ENCODE results near the gene MARK3. TPM values are rescaled to one million over a fixed set of nuclear protein-coding genes. Genes with fewer than 3 reads are reported as not detected.

Gene MARK3
- total RNA-seq, 5 donors from 2014 or later (not counting 1 experiment from before 2014, with no cell fraction given), result 94.7 to 128 (median 107) TPM

DNA sequence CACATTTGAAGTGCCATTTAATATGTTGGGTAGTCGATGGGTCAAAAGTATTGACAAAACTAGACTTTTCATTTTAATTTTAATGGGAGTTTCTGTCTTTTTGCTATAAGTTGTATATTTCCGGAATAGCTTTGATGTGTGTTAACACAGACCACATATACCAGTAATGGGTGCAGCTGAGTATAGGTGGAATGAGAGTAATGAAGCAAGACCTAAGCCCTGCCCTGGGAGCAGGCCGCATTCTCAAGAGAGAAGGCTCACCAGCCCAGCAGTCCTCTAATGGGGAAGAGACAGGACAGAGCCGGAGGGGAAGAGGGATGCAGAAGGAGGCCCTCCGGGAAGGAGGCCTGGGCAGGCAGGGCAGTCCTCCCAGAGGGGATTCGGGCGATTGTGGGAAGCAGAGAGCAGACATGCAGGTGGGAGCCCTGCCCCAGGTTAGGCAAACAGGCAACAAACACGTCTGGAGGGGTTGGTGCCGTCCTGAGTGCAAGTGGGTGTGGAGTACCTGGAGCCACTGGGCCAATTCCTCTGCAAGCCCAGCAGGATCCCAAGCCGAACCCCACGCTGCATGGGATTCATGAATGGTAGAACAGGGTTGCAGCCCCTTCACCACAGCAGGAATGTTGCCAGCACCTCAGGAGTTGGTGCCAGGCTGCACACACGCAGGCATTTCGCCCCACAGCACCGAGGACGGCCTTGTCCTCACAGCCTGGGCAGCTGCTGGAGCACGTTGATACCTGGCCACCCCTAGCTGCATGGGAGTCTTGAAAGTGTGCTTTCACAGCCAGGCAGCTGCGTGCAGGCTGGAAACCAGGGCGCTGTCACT, 129.6 kb downstream of the MARK3 start:
- 91% methylated on average over 14 of the region's 18 CpGs for WGBS (ENCODE audit: insufficient coverage)
- Histone ChIP-seq H3K27me3 (replicated peaks in 1 of 2; ENCODE audit: control insufficient read depth in 2 of 2, extremely low read depth in 1 of 2, insufficient read depth in 2 of 2, low read length in 1 of 2) (peaks cover 0 to 17% of the 10 kb centered on the region in 2 experiments), H3K36me3 (ENCODE audit: control insufficient read depth in 2 of 2, extremely low read depth in 1 of 2, insufficient read depth in 1 of 2, low read length in 1 of 2) (peaks cover 0 to 4% of the 10 kb centered on the region in 2 donors), H3K4me1 (ENCODE audit: control insufficient read depth in 1 of 2, extremely low read depth in 1 of 2, insufficient read depth in 2 of 2, low read length in 2 of 2) (peaks cover 0 to 16% of the 10 kb centered on the region in 2 experiments), H3K9me3 (no peaks in the 10 kb centered on the region), H3K27ac (ENCODE audit: low read length) (no peak overlapping the region), H3K4me3 (ENCODE audit: control insufficient read depth in 1 of 2, extremely low read depth in 1 of 2, low read length in 1 of 2) (no peak overlapping the region)
- Mint-ChIP-seq H3K36me3 (no peaks in the 10 kb centered on the region), H3K4me3 (no peak overlapping the region), H3K9me3 (no peaks in the 10 kb centered on the region), H3K27me3 (peaks cover 0 to 5% of the 10 kb centered on the region in 2 donors), H3K27ac (no peak overlapping the region), H3K4me1 (peaks cover 10 to 14% (median 10%) of the 10 kb centered on the region in 3 donors)
- CTCF ChIA-PET, result no interaction called here
- ATAC-seq (replicated peaks in 1 of 4) (no peak), DNase-seq (no peak)
- POLR2A ChIA-PET, result interaction anchor here in 1 of 2 donors (0.5 kb wide), 1 partner anchor 22 kb away, joined by 5 read pairs; no protein-coding TSS in a partner anchor

DNA sequence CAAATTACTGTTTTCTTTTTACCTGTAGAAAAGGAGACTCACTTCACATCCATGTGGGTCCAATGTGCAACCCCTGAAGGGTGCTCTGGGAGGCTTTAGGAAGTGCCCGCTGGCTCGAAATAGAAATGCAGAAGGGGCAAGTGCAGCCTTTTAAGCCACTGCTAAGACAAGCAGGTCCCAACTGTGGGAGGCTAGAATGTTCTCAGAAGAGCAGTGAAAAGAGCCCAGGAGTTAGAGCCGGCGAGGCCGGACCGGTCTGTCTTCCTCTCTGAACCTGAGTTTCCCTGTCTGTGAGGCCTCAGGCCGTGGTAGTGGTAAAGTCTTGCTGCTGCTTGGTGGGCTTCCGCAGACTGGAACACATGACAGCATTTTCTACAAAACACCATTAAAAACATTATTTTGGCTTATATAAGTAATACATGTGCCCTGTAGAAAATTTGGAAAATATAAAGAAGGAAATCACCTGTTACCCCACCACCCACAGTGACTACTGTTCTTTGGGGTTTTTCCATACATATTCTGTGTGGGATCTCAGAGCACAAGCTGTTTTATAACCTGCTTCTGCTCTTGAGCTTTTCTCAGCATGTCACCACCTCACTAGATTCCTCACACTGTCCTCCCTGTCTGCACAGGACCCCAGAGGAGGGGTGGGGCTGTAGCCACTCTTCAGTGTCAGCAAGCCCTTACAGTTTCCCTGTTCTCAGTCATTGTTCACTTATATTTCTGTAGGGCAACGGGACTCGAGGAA, 131.4 kb downstream of the MARK3 start:
- Histone ChIP-seq H3K27ac (ENCODE audit: low read length) (no peak overlapping the region), H3K4me1 (ENCODE audit: control insufficient read depth in 1 of 2, extremely low read depth in 1 of 2, insufficient read depth in 2 of 2, low read length in 2 of 2) (peaks cover 0 to 30% of the 10 kb centered on the region in 2 experiments), H3K27me3 (replicated peaks in 1 of 2; ENCODE audit: control insufficient read depth in 2 of 2, extremely low read depth in 1 of 2, insufficient read depth in 2 of 2, low read length in 1 of 2) (peaks cover 0 to 32% of the 10 kb centered on the region in 2 experiments), H3K9me3 (no peaks in the 10 kb centered on the region), H3K4me3 (ENCODE audit: control insufficient read depth in 1 of 2, extremely low read depth in 1 of 2, low read length in 1 of 2) (no peak overlapping the region), H3K36me3 (ENCODE audit: control insufficient read depth in 2 of 2, extremely low read depth in 1 of 2, insufficient read depth in 1 of 2, low read length in 1 of 2) (no peaks in the 10 kb centered on the region)
- CTCF ChIA-PET, result interaction anchor here in 1 of 2 donors (1.0 to 1.4 kb wide), 2 partner anchors 12 to 13 kb away, joined by 3 read pairs; partner anchors contain the start of gene TRMT61A
- H3K36me3 Mint-ChIP-seq, result no peaks in the 10 kb centered on the region
- no peak for ATAC-seq (replicated peaks in 1 of 4)
- H3K27me3 Mint-ChIP-seq, result peaks cover 0 to 7% of the 10 kb centered on the region in 2 donors
- 71% methylated on average over 5 of the region's 10 CpGs for WGBS (ENCODE audit: insufficient coverage)
- peaks cover 10 to 17% (median 10%) of the 10 kb centered on the region in 3 donors for H3K4me1 Mint-ChIP-seq
- H3K27ac Mint-ChIP-seq, result no peak overlapping the region
- no peak for DNase-seq
- POLR2A ChIA-PET, result interaction anchor here in 1 of 2 donors (0.6 kb wide), 1 partner anchor 93 kb away, joined by 4 read pairs; no protein-coding TSS in a partner anchor
- H3K4me3 Mint-ChIP-seq, result no peak overlapping the region
- H3K9me3 Mint-ChIP-seq, result no peaks in the 10 kb centered on the region

DNA sequence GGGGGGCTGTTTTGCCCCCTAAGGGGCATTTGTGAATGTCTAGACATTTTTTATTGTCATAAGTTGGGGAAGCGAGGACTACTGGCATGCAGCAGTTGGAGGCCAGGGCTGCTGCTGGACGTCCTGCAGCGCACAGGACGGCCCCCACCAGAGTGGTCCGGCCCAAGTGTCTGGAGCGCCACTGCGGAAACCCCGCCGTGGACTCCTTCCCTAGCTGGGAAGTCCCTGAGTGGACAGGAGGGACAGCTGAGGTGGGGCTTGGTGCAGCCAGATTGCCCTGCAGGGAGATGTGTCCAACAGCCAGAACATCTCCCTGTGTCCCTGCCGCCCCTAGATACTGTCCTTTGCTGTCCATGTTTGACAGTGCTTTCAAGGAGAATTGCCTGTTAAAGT, 132.0 kb downstream of the MARK3 start:
- Histone ChIP-seq H3K36me3 (ENCODE audit: control insufficient read depth in 2 of 2, extremely low read depth in 1 of 2, insufficient read depth in 1 of 2, low read length in 1 of 2) (no peaks in the 10 kb centered on the region), H3K4me3 (ENCODE audit: control insufficient read depth in 1 of 2, extremely low read depth in 1 of 2, low read length in 1 of 2) (no peak overlapping the region), H3K27ac (ENCODE audit: low read length) (no peak overlapping the region), H3K27me3 (replicated peaks in 1 of 2; ENCODE audit: control insufficient read depth in 2 of 2, extremely low read depth in 1 of 2, insufficient read depth in 2 of 2, low read length in 1 of 2) (peaks cover 0 to 37% of the 10 kb centered on the region in 2 experiments), H3K4me1 (ENCODE audit: control insufficient read depth in 1 of 2, extremely low read depth in 1 of 2, insufficient read depth in 2 of 2, low read length in 2 of 2) (peaks cover under 1 to 36% of the 10 kb centered on the region in 2 experiments), H3K9me3 (no peaks in the 10 kb centered on the region)
- POLR2A ChIA-PET, result interaction anchor here in 1 of 2 donors (0.6 kb wide), 1 partner anchor 93 kb away, joined by 4 read pairs; no protein-coding TSS in a partner anchor
- Mint-ChIP-seq H3K36me3 (no peaks in the 10 kb centered on the region), H3K9me3 (no peaks in the 10 kb centered on the region), H3K27me3 (peaks cover 0 to 7% of the 10 kb centered on the region in 2 donors), H3K4me1 (peaks cover 10 to 17% (median 10%) of the 10 kb centered on the region in 3 donors), H3K4me3 (no peak overlapping the region), H3K27ac (no peak overlapping the region)
- WGBS (ENCODE audit: insufficient coverage), result 93% methylated on average over 6 of the region's 10 CpGs
- CTCF ChIA-PET, result interaction anchor here in 1 of 2 donors (1.0 kb wide), 1 partner anchor 12 kb away, joined by 3 read pairs; the partner anchor contains the start of gene TRMT61A
- no peak for ATAC-seq (replicated peaks in 1 of 4)
- no peak for DNase-seq

DNA sequence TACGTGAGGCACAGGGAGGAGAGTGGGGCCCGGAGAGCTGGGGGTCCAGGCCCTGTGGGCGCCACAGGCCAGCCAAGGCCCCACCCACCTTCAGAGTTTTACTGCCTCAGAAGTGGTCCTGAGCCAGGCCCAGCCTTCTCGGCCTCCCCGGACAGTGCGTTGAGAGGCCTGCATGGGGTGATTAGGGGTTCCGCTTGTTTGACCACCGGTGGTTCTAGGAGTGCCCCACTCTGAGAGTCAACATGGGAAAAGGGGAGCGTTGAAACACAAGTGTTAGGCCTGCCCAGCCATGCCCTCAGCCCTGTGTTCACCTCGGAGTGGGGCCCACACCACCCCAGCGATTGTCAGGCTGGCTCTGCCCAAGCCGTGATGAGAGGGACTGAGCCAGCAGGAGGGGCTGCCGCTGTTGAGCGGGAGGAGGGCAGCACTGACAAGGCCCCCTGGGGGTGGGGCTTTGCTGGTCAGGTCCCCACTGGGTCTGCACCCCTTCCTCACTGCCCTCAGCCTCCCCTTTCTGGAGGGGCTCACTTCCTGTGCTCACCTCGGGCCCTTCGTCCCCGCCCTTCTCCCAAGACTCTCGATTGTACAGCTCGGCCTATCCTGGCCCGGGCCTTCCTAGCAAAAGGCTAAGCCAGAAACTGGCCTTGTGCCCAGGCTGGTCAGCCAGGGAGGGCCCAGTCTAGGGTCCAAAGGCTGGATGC, 132.7 kb downstream of the MARK3 start:
- H3K9me3 ChIP-seq, result no peaks in the 10 kb centered on the region
- H3K27ac Mint-ChIP-seq, result no peak overlapping the region
- POLR2A ChIA-PET, result no interaction called here
- WGBS (ENCODE audit: insufficient coverage), result 73% methylated on average over 17 of the region's 20 CpGs
- H3K36me3 Mint-ChIP-seq, result no peaks in the 10 kb centered on the region
- no peak overlapping the region for H3K4me3 Mint-ChIP-seq
- no peaks in the 10 kb centered on the region for H3K36me3 ChIP-seq (ENCODE audit: control insufficient read depth in 2 of 2, extremely low read depth in 1 of 2, insufficient read depth in 1 of 2, low read length in 1 of 2)
- peaks cover 0 to 42% of the 10 kb centered on the region in 2 experiments for H3K27me3 ChIP-seq (replicated peaks in 1 of 2; ENCODE audit: control insufficient read depth in 2 of 2, extremely low read depth in 1 of 2, insufficient read depth in 2 of 2, low read length in 1 of 2)
- DNase-seq (no peak), ATAC-seq (replicated peaks in 1 of 4) (no peak)
- peaks cover 0 to 7% of the 10 kb centered on the region in 2 donors for H3K27me3 Mint-ChIP-seq
- CTCF ChIA-PET, result interaction anchor here in 1 of 2 donors (1.2 to 1.7 kb wide), 2 partner anchors 25 to 41 kb away, joined by 4 to 5 read pairs; no protein-coding TSS in a partner anchor
- H3K27ac ChIP-seq (ENCODE audit: low read length), result no peak overlapping the region
- peaks cover 10 to 17% (median 10%) of the 10 kb centered on the region in 3 donors for H3K4me1 Mint-ChIP-seq
- H3K9me3 Mint-ChIP-seq, result no peaks in the 10 kb centered on the region
- H3K4me3 ChIP-seq (ENCODE audit: control insufficient read depth in 1 of 2, extremely low read depth in 1 of 2, low read length in 1 of 2), result no peak overlapping the region
- H3K4me1 ChIP-seq (ENCODE audit: control insufficient read depth in 1 of 2, extremely low read depth in 1 of 2, insufficient read depth in 2 of 2, low read length in 2 of 2), result peaks cover 2 to 40% of the 10 kb centered on the region in 2 experiments

DNA sequence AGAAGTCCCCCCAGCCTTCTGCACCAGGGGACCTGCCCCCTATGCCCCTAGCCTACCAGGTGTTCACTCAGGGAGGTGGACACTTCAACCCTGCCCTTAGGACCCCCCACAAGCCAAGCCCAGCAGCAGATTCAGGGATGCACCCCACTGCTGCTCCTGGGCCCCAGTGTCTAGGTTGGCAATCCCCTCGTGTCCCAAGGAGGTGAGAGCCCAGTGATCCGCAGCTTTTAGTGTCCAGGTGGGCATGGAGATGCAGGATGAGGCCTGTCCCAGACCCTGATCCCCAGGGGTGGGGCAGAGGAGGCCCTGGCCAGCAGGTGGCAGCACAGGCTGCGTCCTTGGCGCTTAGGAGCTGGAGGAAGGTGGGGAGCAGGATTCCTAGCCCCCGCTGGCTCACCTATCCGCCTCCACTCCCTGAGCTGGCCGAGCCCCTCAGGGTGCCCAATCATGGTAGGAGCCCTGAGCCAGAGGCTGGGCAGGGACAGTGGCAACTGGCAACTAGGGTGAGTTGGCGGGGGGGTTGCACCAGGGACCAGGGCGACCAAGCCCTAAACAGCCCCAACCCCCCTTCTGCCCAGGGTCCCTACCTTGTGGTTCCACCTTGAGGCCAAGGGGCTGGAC, 133.3 kb downstream of the MARK3 start:
- Histone ChIP-seq H3K4me3 (ENCODE audit: control insufficient read depth in 1 of 2, extremely low read depth in 1 of 2, low read length in 1 of 2) (no peak overlapping the region), H3K27me3 (replicated peaks in 1 of 2; ENCODE audit: control insufficient read depth in 2 of 2, extremely low read depth in 1 of 2, insufficient read depth in 2 of 2, low read length in 1 of 2) (peaks cover under 1 to 48% of the 10 kb centered on the region in 2 experiments), H3K9me3 (no peaks in the 10 kb centered on the region), H3K4me1 (ENCODE audit: control insufficient read depth in 1 of 2, extremely low read depth in 1 of 2, insufficient read depth in 2 of 2, low read length in 2 of 2) (peaks cover 2 to 45% of the 10 kb centered on the region in 2 experiments), H3K36me3 (ENCODE audit: control insufficient read depth in 2 of 2, extremely low read depth in 1 of 2, insufficient read depth in 1 of 2, low read length in 1 of 2) (no peaks in the 10 kb centered on the region), H3K27ac (ENCODE audit: low read length) (no peak overlapping the region)
- H3K27ac Mint-ChIP-seq, result no peak overlapping the region
- H3K27me3 Mint-ChIP-seq, result peaks cover under 1 to 9% of the 10 kb centered on the region in 2 donors
- ATAC-seq (replicated peaks in 1 of 4) (peak in 3 of 4 experiments; percentile 25 to 43 (median 36)), DNase-seq (peak in 29 of 35 experiments; percentile 20 to 75 (median 50))
- ChIA-PET POLR2A (no interaction called here), CTCF (interaction anchor here (0.5 to 1.7 kb wide), 4 partner anchors 25 to 59 kb away, joined by 3 to 5 read pairs (median 4); no protein-coding TSS in a partner anchor)
- H3K9me3 Mint-ChIP-seq, result no peaks in the 10 kb centered on the region
- 48% methylated on average over 7 of the region's 9 CpGs for WGBS (ENCODE audit: insufficient coverage)
- H3K36me3 Mint-ChIP-seq, result no peaks in the 10 kb centered on the region
- H3K4me1 Mint-ChIP-seq, result peaks cover 10 to 17% (median 11%) of the 10 kb centered on the region in 3 donors
- peak overlapping the region in 1 of 3 donors; percentile 63 for H3K4me3 Mint-ChIP-seq
